CD4-positive, alpha-beta T cell treated with Interleukin-4 for 1 hour (primary cell): ENCODE results near the gene GPR180.

Source experiments
- DNase-seq, 2 donors: peaks; one replicate each; pipeline ENCODE4 v3.0.0-alpha.2; 2020 to 2022

The GPR180 gene

GRCh38 chr13:94601446-94602431 is at the start of gene GPR180:
Gene GPR180, plus strand, starts transcription at chr13:94601857. Its CDS starts 71 bp downstream, at chr13:94601928.
- DNase-seq: peak; percentile 93 to 94

- no peak for DNase-seq
Measured at GRCh38 chr13:94552095-94552494, 49.6 kb upstream of the GPR180 start.

- no peak for DNase-seq
Measured at GRCh38 chr13:94553766-94554165, 47.9 kb upstream of the GPR180 start.

- no peak for DNase-seq
Measured at GRCh38 chr13:94556041-94556440, 45.6 kb upstream of the GPR180 start.

GRCh38 chr13:94556621-94557020 is 45.0 kb upstream of the GPR180 start:
- no peak for DNase-seq

- DNase-seq: no peak
Measured at GRCh38 chr13:94557684-94558235, 43.9 kb upstream of the GPR180 start.

- DNase-seq: peak; percentile 33 to 50
Measured at GRCh38 chr13:94558716-94559115, 42.9 kb upstream of the GPR180 start.

- DNase-seq: no peak
Measured at GRCh38 chr13:94559222-94559795, 42.3 kb upstream of the GPR180 start.

GRCh38 chr13:94560116-94560515 is 41.5 kb upstream of the GPR180 start:
- DNase-seq: no peak

GRCh38 chr13:94561126-94561525 is 40.5 kb upstream of the GPR180 start:
- no peak for DNase-seq

- DNase-seq: no peak
Measured at GRCh38 chr13:94567581-94567980, 34.1 kb upstream of the GPR180 start.

GRCh38 chr13:94568443-94568842 is 33.2 kb upstream of the GPR180 start:
- DNase-seq: no peak

- no peak for DNase-seq
Measured at GRCh38 chr13:94569615-94570014, 32.0 kb upstream of the GPR180 start.

- no peak for DNase-seq
Measured at GRCh38 chr13:94579063-94579462, 22.6 kb upstream of the GPR180 start.

- DNase-seq: no peak
Measured at GRCh38 chr13:94583926-94584325, 17.7 kb upstream of the GPR180 start.

GRCh38 chr13:94585543-94586101 is 16.0 kb upstream of the GPR180 start:
- no peak for DNase-seq

- no peak for DNase-seq
Measured at GRCh38 chr13:94586371-94586770, 15.3 kb upstream of the GPR180 start.

GRCh38 chr13:94588541-94588940 is 13.1 kb upstream of the GPR180 start:
- no peak for DNase-seq

- no peak for DNase-seq
Measured at GRCh38 chr13:94590744-94591143, 10.9 kb upstream of the GPR180 start.

GRCh38 chr13:94595001-94595949 is 6.4 kb upstream of the GPR180 start:
- DNase-seq: peak in 1 of 2 donors; percentile 29

GRCh38 chr13:94595950-94596574 is 5.6 kb upstream of the GPR180 start, which contains the start of gene TGDS:
Gene TGDS, minus strand, starts transcription at chr13:94596152. Its CDS starts 16 bp downstream, at chr13:94596136.
- DNase-seq: peak; percentile 91 to 93

GRCh38 chr13:94596575-94596971 is 5.1 kb upstream of the GPR180 start:
- DNase-seq: no peak
